HG02970 (cell line): ENCODE measurements around the gene CD300LB.
"Not testable (repeated sequence)": the region's sequence is repeated elsewhere in the genome, so short reads cannot be mapped to it uniquely, and the experiment has no call there.

Source experiments
- ATAC-seq: cut with Tn5 transposase; IDR thresholded peaks from one replicate; pipeline ENCODE4 v1.9.1; 2021; ENCODE audit warnings: mild to moderate bottlenecking, moderate library complexity, moderate number of reproducible peaks; ENCODE audit not compliant: unreplicated experiment, low FRiP score

The CD300LB gene

DNA sequence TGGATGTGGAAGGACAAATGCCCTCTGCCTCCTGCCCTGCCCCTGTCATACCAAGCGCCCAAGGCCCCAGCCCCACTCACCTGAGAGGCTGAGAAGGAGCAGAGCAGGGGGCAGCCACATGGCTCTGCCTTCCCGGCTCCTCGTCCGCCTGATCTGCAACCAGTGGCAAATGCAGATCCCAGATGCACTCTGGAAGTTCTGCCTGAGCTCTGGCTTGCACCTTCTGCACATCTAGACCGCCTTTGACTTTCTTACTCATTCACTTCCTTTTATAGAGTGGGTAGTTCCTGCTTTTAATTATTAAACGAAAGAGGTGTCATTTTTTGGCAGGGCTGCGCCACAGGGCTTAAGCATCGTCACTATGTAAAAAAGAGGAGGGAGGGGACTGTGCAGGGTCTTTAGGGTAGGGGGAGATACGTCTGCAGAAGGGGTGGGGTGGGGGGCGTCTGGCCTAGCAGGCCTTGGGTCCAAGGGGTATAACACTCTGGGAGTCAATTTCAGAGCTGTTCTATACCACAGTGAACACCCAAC, at the start of gene CD300LB:
Gene CD300LB, minus strand, starts transcription at position 245 of the 531 bp plus-strand sequence. Its CDS starts 125 bp downstream, at position 120.
- ATAC-seq, result no peak

DNA sequence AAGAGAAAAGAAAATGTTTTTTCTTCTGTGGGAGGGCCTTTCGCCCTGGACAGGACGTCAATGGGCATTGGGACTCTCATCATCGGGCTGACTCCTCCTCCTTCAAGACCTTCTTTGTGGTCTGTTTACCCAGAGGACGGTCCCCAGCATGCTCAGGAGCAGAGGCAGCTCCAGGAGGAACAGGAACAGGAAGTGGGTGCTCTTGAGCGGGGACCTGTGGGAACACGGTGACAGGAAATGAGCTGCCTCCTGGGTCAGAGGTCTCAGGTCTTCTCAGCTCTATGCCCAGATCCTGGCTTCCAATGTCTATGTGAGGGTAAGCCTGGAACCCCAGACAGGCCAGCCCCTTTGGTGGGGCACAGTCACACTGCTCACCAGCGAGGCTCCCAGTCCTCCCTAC, 48.6 kb upstream of the CD300LB start:
- no peak for ATAC-seq

DNA sequence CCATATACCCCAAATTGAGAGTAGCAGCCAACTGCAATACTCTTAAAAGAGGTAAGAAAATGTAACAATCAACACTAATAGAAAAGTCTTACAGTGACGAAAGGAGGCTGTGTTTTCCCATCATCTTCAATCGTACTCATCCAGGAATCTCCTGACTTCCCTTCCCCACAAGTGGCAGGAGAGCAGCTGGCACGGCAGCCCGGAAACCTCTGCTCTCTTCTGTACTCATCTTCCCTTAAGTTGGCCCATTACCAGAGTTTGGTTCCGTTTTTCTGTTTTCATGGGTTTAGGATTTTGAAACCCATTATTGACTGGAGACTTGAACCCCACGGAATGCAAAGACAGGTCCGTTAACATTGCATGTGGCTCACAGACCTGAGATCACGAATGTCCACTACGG, 47.7 kb upstream of the CD300LB start:
- no peak for ATAC-seq

DNA sequence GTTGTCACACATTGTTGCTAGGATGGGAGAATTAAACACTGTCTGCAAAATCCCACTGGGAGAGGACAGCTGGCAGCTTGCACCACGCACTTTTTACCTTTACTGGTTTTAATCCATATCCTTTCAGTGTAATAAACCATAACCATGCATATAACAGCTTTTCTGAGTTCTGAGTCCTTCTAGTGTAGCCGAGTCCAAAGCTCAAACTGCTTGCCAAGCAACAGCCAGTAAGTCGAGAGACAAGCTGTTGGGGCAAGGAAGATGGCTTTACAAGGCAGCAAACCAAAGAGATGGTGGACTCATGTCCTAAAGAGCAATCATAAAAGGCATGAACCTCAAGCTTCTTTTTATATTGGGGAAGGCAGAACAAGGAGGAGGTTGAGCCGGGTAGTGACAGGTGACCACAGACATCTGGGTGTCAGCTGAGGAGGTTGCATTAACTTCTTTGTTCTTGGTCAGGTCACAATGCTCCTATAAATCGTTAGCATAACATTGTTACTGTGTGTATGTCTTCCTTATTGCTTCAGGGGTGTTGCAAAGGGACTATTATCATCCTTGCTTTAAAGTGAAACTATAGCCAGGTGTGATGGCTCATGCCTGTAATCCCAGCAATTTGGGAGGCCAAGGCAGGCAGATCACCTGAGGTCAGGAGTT, 43.3 kb upstream of the CD300LB start:
- ATAC-seq, result no peak

DNA sequence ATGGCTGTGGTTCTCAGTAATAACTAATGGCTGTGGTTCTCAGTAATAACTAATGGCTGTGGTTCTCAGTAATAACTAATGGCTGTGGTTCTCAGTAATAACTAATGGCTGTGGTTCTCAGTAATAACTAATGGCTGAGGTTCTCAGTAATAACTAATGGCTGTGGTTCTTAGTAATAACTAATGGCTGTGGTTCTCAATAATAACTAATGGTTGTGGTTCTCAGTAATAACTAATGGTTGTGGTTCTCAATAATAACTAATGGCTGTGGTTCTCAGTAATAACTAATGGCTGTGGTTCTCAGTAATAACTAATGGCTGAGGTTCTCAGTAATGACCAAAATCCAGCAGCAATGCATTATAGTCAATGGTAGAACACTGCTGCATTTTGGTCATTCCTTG, 42.4 kb upstream of the CD300LB start:
- ATAC-seq, result not testable (repeated sequence)

DNA sequence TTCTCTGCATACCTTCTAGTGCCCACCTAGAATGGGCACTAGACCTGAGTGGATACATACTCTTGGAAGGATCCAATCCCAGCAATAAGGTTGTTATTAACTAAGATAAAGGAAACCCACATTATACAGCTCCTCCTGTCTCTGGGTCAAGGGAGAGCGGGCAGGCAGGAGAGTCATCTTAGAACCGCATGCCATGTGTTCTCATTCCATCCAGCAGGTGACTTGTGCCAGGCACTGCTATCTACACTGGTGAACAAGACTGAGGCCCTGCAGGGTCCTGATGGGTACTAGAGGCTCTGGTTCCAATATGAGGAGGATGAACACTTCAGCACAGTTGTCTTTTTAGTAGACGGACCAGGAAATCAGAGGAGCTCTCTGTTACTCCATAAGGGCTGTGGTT, 41.9 kb upstream of the CD300LB start:
- no peak for ATAC-seq

DNA sequence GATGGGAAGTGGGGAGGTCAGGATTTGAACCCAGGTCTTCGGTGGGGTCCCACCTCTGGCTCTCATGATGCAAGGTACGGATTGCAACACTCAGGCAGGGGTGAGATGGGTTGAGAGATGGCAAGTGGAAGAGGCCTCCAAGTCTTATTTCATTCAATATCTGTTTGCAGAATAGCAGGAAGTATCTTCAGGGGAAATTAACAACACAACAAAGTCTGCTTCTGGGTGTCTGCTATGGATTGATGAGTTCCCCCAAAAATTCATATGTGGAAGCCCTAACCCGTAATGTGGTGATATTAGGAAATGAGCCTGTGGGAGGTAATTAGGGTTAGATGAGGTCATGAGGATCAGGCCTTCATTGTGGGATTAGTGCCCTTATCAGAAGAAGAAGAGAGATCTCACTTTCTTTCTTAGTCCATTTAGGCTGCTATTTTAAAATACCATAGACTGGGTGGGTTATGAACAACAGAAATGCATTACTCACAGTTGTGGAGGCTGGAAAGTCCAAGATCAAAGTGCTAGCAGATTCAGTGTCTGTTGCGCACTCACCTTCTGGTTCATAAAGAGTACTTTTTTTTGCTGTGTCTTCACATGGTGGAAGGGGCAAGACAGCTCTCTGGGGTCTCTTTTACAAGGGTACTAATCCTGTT, 40.5 kb upstream of the CD300LB start:
- no peak for ATAC-seq

DNA sequence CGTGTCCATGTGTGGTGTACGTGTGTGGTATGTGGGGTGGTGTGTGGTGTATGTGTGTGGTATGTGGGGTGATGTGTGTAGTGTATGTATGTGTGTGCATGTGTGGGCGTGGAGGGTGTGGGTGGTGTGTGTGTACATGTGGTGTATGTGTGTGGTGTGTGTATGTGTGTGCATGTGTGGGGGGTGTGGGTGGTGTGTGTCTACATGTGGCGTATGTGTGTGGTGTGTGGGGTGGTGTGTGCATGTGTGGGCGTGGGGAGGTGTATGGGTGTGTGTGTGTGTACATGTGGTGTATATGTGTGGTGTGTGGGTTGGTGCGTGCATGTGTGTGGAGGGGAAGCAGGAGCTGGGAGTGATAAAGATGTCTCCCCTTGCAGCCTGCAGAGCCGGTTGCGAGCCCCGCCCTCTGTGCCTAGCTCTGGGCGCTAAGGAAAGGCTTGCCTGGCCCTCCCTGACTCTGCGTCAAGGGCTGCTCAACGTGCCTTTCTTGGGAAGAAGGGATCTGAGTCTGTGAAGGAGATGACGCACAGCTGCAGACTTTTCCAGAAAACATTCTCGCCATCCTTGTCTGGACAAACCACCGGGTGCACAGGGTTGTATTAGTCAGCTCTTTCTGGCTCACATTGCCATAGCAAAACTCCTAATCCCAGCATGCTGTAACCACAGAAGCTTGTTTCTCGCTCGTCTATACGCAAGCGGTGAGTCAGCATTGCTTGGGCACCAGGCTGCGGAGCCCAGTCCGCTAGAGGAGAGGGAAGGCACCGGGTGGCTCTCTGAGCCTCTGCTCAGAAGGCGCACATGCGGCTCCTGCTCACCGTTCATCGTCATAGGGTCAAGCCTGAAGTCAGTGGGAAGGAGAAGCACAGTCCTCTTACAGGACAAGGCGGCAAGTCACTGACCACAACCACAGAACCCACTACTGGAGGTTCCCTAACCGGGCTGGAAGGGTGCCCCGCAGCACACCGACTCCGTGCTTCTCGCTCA, 38.0 kb upstream of the CD300LB start:
- ATAC-seq, result no peak

DNA sequence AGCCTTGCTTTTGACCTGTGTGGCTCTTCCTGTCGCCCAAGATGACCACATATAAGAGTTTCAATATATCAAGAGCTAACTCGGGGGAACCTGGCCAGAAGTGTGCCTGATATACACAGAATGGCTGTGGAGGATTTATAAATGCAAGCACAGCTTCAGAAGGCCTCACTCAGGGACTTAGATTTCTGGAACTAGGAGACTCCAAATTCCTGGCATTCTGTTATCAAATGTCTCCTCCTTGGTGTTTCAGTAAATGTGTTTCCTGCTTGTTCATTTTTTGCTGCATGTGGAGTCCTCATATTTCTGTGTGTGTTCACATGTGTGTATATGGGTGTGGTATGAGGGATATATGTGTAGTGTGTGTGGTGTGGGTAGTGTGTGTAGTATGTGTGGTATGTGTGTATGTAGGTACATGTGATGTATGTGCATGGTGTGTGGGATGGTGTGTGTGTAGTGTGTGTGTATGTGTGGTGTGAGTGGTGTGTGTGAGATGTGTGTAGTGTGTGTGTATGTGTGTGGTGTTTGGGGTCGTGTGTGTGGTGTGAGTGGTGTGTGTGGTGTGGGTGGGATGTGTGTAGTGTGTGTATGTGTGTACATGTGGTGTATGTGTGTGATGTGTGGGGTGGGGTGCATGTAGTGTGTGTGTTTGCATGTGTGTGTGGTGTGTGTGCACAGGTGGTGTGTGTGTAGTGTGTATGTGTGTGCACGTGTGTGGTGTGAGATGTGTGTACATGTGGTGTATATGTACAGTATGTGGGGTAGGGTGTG, 37.0 kb upstream of the CD300LB start:
- no peak for ATAC-seq

DNA sequence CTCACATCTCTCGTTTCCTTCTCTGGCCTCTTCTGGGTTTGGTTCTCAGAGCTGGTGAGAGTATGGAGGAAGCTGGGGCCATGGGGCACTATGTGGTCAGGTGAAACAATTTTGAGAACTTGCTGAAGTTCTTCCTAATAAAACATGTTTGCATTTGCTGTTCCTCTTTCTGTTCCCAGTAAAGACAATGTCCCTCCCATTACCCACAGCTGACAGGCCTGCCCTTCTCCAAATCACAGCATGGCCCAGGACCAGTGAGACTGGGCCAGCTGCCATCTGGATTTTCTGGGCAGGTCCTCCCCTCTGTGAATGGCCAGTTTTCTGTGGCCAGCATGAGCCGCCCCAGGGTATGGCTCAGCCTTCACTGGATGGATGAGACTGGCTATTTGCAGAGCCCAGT, 36.1 kb upstream of the CD300LB start, which contains the start of gene CD300H:
Gene CD300H, minus strand, starts transcription at position 113 of the 400 bp plus-strand sequence.
- ATAC-seq, result no peak

DNA sequence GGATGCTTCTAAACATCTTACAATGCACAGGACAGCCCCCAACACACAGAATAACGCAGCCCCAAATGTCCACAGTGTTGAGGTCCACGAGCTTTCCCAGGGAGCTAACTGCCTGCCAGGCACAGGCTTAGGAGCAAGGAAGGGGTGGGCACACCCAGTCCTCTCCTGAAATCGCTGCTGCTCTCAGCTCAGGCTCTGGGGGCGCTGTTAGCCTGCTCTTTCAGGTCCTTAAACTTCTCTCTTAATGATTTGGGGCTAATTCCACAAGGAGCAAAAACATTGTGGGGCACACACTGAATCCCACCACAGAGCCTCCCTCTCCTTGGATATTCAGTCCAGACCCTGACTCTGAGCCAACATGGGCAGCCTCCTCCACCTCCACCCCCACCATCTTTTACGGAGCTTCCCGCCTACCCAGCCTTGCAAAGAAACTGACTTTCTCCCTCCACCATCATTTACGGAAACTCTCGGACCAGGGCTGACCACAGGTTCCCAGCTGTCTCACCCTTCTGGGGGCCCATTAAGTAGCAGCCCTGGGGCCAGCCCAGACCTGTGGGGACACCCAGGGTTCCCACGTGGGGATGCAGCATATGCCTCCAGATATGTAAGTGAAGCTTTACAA, 35.0 kb upstream of the CD300LB start:
- no peak for ATAC-seq

DNA sequence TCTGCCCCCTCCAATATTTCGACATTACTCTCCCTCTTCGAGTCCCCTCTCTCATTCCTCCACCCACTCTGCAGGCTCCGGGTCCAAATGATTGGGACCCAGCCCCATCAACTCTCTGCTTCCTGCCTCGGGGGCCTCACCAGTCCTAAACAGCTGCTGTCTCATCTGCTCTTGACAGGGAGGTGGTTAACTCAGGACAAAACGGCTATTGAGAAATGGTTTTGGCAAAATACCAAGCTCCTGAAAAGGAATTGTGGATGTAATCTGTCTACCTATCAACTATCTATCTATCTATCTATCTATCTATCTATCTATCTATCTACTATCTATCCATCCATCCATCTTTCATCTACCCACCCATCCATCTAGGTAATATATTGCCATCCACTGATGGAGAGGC, 33.9 kb upstream of the CD300LB start:
- no peak for ATAC-seq

DNA sequence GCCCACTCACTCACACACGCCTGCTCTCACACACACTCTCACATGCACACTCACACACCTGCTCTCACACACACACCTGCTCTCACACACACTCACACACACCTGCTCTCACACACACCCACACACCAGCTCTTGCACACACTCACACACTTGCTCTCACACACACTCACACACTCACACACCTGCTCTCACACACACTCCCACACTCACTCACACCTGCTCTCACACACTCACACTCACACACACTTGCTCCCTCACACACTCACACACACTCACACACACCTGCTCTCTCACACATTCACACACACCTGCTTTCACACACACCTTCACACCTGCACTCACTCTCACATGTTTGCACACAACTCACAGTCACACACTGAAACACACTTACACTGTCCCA, 32.1 kb upstream of the CD300LB start:
- no peak for ATAC-seq

DNA sequence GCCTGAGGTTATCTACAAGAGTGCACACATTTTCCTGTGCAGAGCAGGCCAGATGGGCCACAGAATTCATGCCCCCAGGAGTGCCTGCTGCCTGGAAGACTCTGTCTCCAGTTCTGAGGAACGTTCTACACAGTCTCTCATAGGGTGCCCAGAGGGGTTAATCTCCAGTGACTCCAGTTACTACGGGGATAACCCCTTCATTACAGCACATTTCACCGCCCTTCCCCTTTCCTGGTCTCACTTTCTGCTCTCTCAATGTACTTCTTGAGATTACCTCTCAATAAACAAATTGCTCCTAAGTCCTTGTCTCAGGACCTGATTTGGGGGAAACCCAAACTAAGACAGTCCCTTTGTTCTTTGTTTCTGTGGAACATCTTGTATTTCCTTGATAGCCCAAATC, 30.3 kb upstream of the CD300LB start:
- ATAC-seq, result no peak

DNA sequence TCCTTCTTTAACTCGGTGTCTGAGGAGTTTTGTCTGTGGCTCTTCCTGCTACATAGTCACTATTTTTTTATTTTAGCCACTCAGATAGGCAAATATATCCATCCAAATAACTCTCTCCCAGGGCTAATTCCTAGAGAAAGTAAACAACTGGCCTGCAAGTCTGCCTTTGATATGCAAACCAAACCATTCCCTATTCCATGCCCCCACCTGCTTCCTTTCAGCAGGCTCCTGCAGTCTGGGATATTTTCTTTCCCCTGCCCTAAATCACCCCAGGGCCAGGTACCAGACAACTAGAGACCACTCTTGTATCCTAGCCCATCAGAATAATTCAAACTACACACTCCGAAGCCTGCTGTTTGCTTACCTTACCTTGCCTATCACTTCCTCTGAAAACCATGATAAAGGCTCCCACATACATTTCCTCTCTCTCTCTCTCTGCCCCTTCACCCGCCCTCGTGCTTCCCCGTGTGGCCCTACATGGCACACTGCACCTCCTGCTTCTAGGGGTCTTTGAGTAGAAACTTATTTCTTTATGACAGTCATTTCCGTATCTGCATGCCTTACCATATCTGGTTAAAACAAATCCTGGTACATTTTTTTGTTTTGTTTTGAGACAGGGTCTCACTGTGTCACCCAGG, 27.7 kb upstream of the CD300LB start:
- no peak for ATAC-seq

DNA sequence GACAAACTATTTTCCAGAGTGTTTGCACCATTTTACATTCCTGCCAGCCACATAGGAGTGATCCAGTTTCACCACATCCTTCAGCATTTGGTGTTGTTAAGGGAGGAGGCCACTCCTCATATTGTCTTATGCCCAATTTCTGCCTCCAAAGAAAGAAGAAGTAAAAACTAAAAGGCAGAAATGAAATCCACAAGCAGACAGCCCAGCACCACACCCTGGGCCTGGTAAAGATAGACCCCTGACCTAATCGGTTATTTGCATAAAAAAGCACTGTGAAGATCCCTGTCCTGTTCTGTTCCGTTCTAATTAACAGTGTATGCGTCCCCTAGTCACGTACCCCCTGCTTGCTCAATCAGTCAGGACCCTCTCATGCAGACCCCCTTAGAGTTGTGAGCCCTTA, 27.1 kb upstream of the CD300LB start:
- not testable (repeated sequence) for ATAC-seq

DNA sequence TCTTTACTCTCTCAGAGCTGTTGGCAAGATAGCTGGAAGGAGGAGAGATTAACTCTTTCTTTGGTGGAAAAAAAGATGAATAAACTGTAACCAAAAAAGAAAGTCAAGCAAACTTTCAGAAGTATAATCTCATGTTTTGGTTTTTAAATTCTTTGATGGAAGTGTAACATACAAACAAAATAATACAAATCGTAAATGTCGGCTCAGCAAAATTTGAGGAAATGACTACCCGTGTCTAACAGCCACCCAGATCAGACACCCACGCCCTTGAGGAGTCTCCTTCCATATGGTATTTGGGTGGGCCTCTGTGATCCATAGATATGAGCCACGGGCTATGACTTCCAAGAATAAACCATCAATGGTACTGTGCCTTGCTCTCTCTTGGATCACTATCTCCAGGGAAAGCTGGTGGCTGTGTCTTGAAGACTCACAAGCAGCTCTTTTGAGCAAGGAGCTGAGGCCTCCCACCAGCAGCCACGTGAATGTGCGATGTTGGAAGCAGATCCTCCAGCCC, 24.2 kb upstream of the CD300LB start:
- ATAC-seq, result no peak

DNA sequence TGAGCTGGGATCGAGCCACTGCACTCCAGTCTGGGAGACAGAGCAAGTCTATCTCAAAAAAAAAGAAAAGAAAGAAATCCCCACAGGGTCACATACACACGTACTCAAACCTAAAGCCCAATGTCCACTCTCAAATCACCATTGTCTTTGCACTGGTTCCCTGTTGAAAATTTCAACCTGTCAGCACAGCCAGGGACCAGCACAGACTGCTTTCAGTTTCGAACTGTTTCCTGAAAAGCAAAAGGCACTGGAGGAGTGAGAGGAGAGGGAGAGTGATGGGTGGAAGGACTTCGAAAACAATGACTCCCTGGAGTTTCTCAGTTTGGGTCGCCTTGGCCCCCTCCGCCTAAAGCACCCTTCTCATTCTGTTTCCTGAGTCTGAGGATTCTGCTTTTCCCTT, 23.6 kb upstream of the CD300LB start:
- no peak for ATAC-seq

DNA sequence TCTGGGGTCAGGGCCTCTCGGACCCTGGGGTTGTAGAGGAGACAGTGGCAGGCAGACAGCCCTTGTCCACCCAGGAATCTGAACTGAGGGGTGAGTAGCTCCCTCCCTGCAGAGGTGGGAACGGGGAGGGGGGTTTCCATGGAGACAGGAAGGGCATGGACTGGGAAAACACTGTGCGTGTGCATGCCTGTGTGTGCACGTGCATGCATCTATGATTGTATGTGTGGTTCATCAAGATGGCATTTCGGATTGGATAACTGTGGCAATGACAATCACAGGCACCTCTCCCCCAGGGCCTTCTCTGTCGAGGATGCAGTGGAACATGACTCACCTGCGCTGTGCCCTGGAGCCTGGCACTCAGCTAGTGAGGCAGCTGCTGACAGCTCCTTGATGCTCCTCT, 20.8 kb upstream of the CD300LB start:
- ATAC-seq, result no peak
